Measurements from ENCODE around the gene BPGM.
"Not testable (repeated sequence)": the region's sequence is repeated elsewhere in the genome, so short reads cannot be mapped to it uniquely, and the experiment has no call there.

Gene BPGM

GRCh38 chr7:134639061-134639460, 7.6 kb upstream of the BPGM start:
- DNase-seq (ENCODE audit: low spot score): no peak
- in situ Hi-C loops (cut with MboI; ENCODE audit: low sequenced_read_pairs, unreplicated experiment): no loop called here
- TF ChIP-seq, protein P1, sequence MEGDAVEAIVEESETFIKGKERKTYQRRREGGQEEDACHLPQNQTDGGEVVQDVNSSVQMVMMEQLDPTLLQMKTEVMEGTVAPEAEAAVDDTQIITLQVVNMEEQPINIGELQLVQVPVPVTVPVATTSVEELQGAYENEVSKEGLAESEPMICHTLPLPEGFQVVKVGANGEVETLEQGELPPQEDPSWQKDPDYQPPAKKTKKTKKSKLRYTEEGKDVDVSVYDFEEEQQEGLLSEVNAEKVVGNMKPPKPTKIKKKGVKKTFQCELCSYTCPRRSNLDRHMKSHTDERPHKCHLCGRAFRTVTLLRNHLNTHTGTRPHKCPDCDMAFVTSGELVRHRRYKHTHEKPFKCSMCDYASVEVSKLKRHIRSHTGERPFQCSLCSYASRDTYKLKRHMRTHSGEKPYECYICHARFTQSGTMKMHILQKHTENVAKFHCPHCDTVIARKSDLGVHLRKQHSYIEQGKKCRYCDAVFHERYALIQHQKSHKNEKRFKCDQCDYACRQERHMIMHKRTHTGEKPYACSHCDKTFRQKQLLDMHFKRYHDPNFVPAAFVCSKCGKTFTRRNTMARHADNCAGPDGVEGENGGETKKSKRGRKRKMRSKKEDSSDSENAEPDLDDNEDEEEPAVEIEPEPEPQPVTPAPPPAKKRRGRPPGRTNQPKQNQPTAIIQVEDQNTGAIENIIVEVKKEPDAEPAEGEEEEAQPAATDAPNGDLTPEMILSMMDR (IDR thresholded peaks at IDR 0.05; ENCODE audit: borderline replicate concordance, control extremely low read depth, extremely low read depth, insufficient read depth, missing control alignments): no peak

- DNase-seq (ENCODE audit: low spot score): no peak
- TF ChIP-seq, protein P1 (IDR thresholded peaks at IDR 0.05; ENCODE audit: borderline replicate concordance, control extremely low read depth, extremely low read depth, insufficient read depth, missing control alignments): no peak
- in situ Hi-C loops (cut with MboI; ENCODE audit: low sequenced_read_pairs, unreplicated experiment): no loop called here
Measured at GRCh38 chr7:134639683-134640279, 6.9 kb upstream of the BPGM start.

- TF ChIP-seq, protein P1 (IDR thresholded peaks at IDR 0.05; ENCODE audit: borderline replicate concordance, control extremely low read depth, extremely low read depth, insufficient read depth, missing control alignments): no peak
- in situ Hi-C loops (cut with MboI; ENCODE audit: low sequenced_read_pairs, unreplicated experiment): no loop called here
- DNase-seq (ENCODE audit: low spot score): no peak
Measured at GRCh38 chr7:134640842-134641715, 5.6 kb upstream of the BPGM start.

DNA sequence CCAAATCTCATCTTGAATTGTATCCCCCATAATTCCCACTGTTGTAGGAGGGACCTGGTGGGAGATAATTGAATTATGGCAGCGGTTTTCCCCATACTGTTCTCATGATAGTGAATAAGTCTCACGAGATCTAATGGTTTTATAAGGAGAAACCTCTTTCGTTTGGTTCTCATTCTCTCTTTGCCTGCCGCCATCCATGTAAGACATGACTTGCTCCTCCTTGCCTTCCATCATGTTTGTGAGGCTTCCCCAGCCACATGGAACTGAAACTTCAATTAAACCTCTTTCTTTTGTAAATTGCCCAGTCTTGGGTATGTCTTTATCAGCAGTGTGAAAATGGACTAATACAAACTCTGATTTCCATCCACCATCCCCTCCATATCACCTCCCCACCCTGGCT, 4.7 kb upstream of the BPGM start:
- in situ Hi-C loops (cut with MboI; ENCODE audit: low sequenced_read_pairs, unreplicated experiment): not testable (repeated sequence)

DNA sequence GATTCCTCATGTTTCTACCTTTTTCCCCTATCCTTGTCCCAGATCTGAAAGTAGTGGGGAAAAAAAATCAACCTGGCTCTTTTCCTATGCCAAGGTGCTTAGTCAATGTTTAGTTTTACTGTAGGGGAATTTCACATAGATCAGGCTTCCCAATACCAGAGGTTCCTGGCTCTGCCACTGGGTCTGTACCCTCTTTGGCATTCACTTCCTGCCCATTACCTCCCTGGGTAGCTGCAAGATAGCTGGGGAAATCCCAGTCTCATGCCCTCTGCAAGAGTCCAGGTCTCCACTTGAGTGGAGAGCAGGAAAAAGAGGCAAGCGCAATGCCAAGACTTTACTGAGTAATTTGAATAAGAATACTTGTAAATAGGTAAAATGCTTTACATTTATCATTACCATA, 3.5 kb upstream of the BPGM start:
- in situ Hi-C loops (cut with MboI; ENCODE audit: low sequenced_read_pairs, unreplicated experiment): no loop called here
- TF ChIP-seq, protein P1 (IDR thresholded peaks at IDR 0.05; ENCODE audit: borderline replicate concordance, control extremely low read depth, extremely low read depth, insufficient read depth, missing control alignments): no peak
- no peak for DNase-seq (ENCODE audit: low spot score)

More for the DNA sequence above, 4.7 kb upstream of the BPGM start:
- DNase-seq (ENCODE audit: low spot score): not testable (repeated sequence)

- TF ChIP-seq, protein P1 (IDR thresholded peaks at IDR 0.05; ENCODE audit: borderline replicate concordance, control extremely low read depth, extremely low read depth, insufficient read depth, missing control alignments): no peak
- no peak for DNase-seq (ENCODE audit: low spot score)
- in situ Hi-C loops (cut with MboI; ENCODE audit: low sequenced_read_pairs, unreplicated experiment): no loop called here
Measured at GRCh38 chr7:134645478-134645877, 1.2 kb upstream of the BPGM start.

GRCh38 chr7:134645935-134646334, 718 bp upstream of the BPGM start:
- TF ChIP-seq, protein P1 (IDR thresholded peaks at IDR 0.05; ENCODE audit: borderline replicate concordance, control extremely low read depth, extremely low read depth, insufficient read depth, missing control alignments): no peak
- in situ Hi-C loops (cut with MboI; ENCODE audit: low sequenced_read_pairs, unreplicated experiment): no loop called here
- DNase-seq (ENCODE audit: low spot score): no peak
